Esophagus muscularis mucosa (tissue), 4 donors: ENCODE measurements around the gene PLEKHA7. TPM values are rescaled to one million over a fixed set of nuclear protein-coding genes. Genes with fewer than 3 reads are reported as not detected.

ENCODE experiments used
- DNase-seq: peaks from one replicate; pipeline ENCODE4 v3.0.0-alpha.2; 2017; ENCODE audit errors: extremely low spot score
- H3K27ac ChIP-seq, 4 donors: fragments of 200-600 bp; sonication (generic); replicated peaks in 1 of 4; 1 replicate in 3 of 4; 2 replicates in 1 of 4; pipeline ENCODE4 v1.5.1; 2016 to 2019; ENCODE audit warnings: mild to moderate bottlenecking in 1 of 4
- H3K27me3 ChIP-seq, 4 donors: fragments of 200-600 bp; sonication (generic); one replicate each; pipeline versions ENCODE4 v1.5.1 to v1.6.0; 2016 to 2019
- H3K36me3 ChIP-seq, 4 donors: fragments of 200-600 bp; sonication (generic); one replicate each; pipeline ENCODE4 v1.5.1; 2016 to 2019
- H3K4me1 ChIP-seq, 4 donors: fragments of 200-600 bp; sonication (generic); one replicate each; pipeline ENCODE4 v1.5.1; 2016 to 2019
- H3K4me3 ChIP-seq, 4 donors: fragments of 200-600 bp; sonication (generic); 1 replicate in 2 of 4; 2 replicates in 2 of 4; pipeline ENCODE4 v1.5.1; 2016 to 2019; ENCODE audit warnings: mild to moderate bottlenecking in 4 of 4, moderate library complexity in 1 of 4
- H3K9me3 ChIP-seq, 4 donors: fragments of 200-600 bp; sonication (generic); 1 replicate in 3 of 4; 2 replicates in 1 of 4; pipeline ENCODE4 v1.5.1; 2016 to 2019
- CTCF ChIP-seq, 3 experiments: fragments of 200-600 bp in 2 of 3; fragments of 450-650 bp in 1 of 3; sonication (generic) in 2 of 3; IDR thresholded peaks; one replicate each; pipeline ENCODE4 v1.5.1; 2017 to 2019; ENCODE audit warnings: antibody characterized with exemption in 3 of 3, mild to moderate bottlenecking in 2 of 3, moderate library complexity in 1 of 3
- EP300 ChIP-seq: sonication (generic); formaldehyde crosslinking; IDR thresholded peaks from one replicate; pipeline ENCODE4 v1.6.1; 2017; ENCODE audit warnings: antibody characterized with exemption
- POLR2A ChIP-seq: fragments of 450-650 bp; IDR thresholded peaks from one replicate; pipeline ENCODE4 v1.6.1; 2017; ENCODE audit warnings: antibody characterized with exemption, moderate library complexity, mild to moderate bottlenecking, low read depth
- POLR2AphosphoS5 ChIP-seq, 2 donors: sonication (generic); formaldehyde crosslinking; IDR thresholded peaks; one replicate each; pipeline ENCODE4 v1.6.1; 2017; ENCODE audit warnings: antibody characterized with exemption in 2 of 2
- WGBS: methylation state at CpG from one replicate; pipeline ENCODE4 v1.1.5; 2018; 5-methylcytosine and 5-hydroxymethylcytosine counted together
- intact Hi-C: fragments of 100-400 bp; cut with DNase I; formaldehyde crosslinking; loops from one replicate; pipeline ENCODE4 v1.15.1; 2023
- total RNA-seq, 4 donors: library from RNA; depleted of rRNA; stranded (reverse); fragments of >200 nt; gene quantifications; one replicate each; pipeline versions ENCODE4 v1.1.0 to v1.2.1, GENCODE V29; 2016

The PLEKHA7 gene
- total RNA-seq, 4 donors from 2014 or later: 5.8 to 9.1 (median 7.7) TPM

DNA sequence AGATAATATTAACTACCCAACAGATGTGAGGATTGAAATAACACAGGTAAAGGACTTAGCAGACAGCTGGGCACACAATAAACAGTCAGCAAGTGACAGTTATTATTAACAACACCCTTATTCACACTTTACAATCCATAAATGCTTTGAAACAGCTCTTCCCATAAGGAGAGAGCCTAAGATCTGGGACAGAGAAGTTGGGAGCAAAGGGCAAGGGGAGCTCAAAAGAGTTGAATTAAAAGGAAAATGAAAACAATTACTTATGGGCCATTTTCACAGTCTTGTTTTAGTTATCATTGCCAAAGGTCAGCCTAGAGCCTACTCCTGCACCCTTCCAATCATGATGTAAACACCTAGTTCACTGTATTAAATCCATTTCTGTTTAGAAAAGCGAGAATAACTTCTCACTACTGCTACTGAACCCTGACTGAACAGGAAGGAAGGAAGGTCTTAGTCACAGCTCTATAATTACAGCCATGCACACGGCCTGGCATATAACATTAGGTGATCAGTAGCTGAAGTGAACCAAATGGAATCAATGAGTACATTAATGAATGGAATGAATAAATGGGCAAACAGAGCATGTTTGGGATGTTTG is 111.3 kb downstream of the PLEKHA7 start:
- 44% methylated on average over 2 of the region's 2 CpGs for WGBS
- H3K4me3 ChIP-seq: no peak overlapping the region
- intact Hi-C loops: no loop called here
- H3K27ac ChIP-seq: no peak overlapping the region
- H3K9me3 ChIP-seq: no peaks in the 10 kb centered on the region
- H3K27me3 ChIP-seq: no peaks in the 10 kb centered on the region
- H3K4me1 ChIP-seq: peaks cover 7 to 20% (median 14%) of the 10 kb centered on the region in 4 donors
- no peak for TF ChIP-seq POLR2A
- no peak for TF ChIP-seq EP300
- TF ChIP-seq POLR2AphosphoS5 (IDR thresholded peaks at IDR 0.05): no peak
- no peak for TF ChIP-seq CTCF (IDR thresholded peaks at IDR 0.05)
- H3K36me3 ChIP-seq: no peaks in the 10 kb centered on the region
- no peak for DNase-seq

GRCh38 chr11:16902182-16902581 is 112.0 kb downstream of the PLEKHA7 start:
- intact Hi-C loops: no loop called here
- Histone ChIP-seq H3K27me3 (no peaks in the 10 kb centered on the region), H3K4me1 (peaks cover 7 to 20% (median 14%) of the 10 kb centered on the region in 4 donors), H3K4me3 (no peak overlapping the region), H3K9me3 (no peaks in the 10 kb centered on the region), H3K27ac (no peak overlapping the region), H3K36me3 (no peaks in the 10 kb centered on the region)
- TF ChIP-seq POLR2AphosphoS5 (IDR thresholded peaks at IDR 0.05): no peak
- TF ChIP-seq EP300: no peak
- TF ChIP-seq CTCF (IDR thresholded peaks at IDR 0.05): no peak
- TF ChIP-seq POLR2A: no peak
- 83% methylated on average over 6 of the region's 6 CpGs for WGBS
- no peak for DNase-seq

GRCh38 chr11:16900491-16900890 is 113.7 kb downstream of the PLEKHA7 start:
- no peak overlapping the region for H3K27ac ChIP-seq
- no peaks in the 10 kb centered on the region for H3K9me3 ChIP-seq
- TF ChIP-seq POLR2A: no peak
- TF ChIP-seq CTCF (IDR thresholded peaks at IDR 0.05): no peak
- no peak for TF ChIP-seq EP300
- no peak for TF ChIP-seq POLR2AphosphoS5 (IDR thresholded peaks at IDR 0.05)
- H3K27me3 ChIP-seq: no peaks in the 10 kb centered on the region
- H3K4me1 ChIP-seq: peaks cover 3 to 15% (median 10%) of the 10 kb centered on the region in 4 donors
- H3K36me3 ChIP-seq: no peaks in the 10 kb centered on the region
- intact Hi-C loops: no loop called here
- H3K4me3 ChIP-seq: no peak overlapping the region
- DNase-seq: no peak

GRCh38 chr11:16899708-16900303 is 114.4 kb downstream of the PLEKHA7 start:
- no peak overlapping the region for H3K4me3 ChIP-seq
- H3K27ac ChIP-seq: no peak overlapping the region
- H3K27me3 ChIP-seq: no peaks in the 10 kb centered on the region
- no peak for DNase-seq
- H3K36me3 ChIP-seq: no peaks in the 10 kb centered on the region
- intact Hi-C loops: no loop called here
- peaks cover 0 to 13% (median 6%) of the 10 kb centered on the region in 4 donors for H3K4me1 ChIP-seq
- H3K9me3 ChIP-seq: no peaks in the 10 kb centered on the region
- TF ChIP-seq CTCF (IDR thresholded peaks at IDR 0.05) (no peak), EP300 (no peak), POLR2AphosphoS5 (IDR thresholded peaks at IDR 0.05) (no peak), POLR2A (no peak)
